Measurements from ENCODE around the gene ERCC6.

DNA sequence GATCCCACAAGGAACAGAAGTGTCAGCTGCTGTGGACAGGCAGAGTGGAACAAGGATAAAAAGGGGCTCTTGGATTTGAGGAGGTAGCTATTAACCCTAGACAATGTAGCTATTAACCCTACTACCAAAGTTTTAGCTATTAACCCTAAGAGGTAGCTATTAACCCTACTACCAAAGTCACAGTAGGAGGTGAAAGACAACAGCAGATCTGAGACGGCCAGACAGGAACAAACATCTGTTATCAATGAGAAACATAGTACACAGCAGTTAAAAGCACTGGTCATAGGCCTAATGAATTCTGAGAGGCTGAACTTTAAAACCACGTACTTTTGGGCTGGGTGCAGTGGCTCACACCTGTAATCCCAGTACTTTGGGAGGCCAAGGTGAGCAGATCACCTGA is 11.9 kb downstream of the ERCC6 start:
- TF ChIP-seq, protein P1, sequence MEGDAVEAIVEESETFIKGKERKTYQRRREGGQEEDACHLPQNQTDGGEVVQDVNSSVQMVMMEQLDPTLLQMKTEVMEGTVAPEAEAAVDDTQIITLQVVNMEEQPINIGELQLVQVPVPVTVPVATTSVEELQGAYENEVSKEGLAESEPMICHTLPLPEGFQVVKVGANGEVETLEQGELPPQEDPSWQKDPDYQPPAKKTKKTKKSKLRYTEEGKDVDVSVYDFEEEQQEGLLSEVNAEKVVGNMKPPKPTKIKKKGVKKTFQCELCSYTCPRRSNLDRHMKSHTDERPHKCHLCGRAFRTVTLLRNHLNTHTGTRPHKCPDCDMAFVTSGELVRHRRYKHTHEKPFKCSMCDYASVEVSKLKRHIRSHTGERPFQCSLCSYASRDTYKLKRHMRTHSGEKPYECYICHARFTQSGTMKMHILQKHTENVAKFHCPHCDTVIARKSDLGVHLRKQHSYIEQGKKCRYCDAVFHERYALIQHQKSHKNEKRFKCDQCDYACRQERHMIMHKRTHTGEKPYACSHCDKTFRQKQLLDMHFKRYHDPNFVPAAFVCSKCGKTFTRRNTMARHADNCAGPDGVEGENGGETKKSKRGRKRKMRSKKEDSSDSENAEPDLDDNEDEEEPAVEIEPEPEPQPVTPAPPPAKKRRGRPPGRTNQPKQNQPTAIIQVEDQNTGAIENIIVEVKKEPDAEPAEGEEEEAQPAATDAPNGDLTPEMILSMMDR (IDR thresholded peaks at IDR 0.05; ENCODE audit: insufficient read depth, low read length, poor library complexity, severe bottlenecking), result no peak
- TF ChIP-seq EZH2phosphoT487 (conservative IDR thresholded peaks at IDR 0.05; ENCODE audit: low read length), result no peak
